Erythroblast (primary cell): ENCODE data around the gene FLOT1.

ENCODE experiments used
- GATA1 ChIP-seq: IDR thresholded peaks from 2 replicates; pipeline ENCODE4 v1.6.1; 2011; ENCODE audit warnings: low read depth, mild to moderate bottlenecking, control low read depth, low read length, moderate library complexity
- POLR2A ChIP-seq: IDR thresholded peaks from 2 replicates; pipeline ENCODE4 v1.6.1; 2011; ENCODE audit warnings: mild to moderate bottlenecking, low read length

GRCh38 chr6:30719791-30720737, 22.4 kb downstream of the FLOT1 start, which contains the start of gene TUBB:
- TF ChIP-seq POLR2A: peak; percentile 97
- TF ChIP-seq GATA1: no peak
